SIG-M5 treated with dmso at 0.1 percent for 504 hours (cell line): Measurements from ENCODE around the gene KSR2.

Experiments
- DNase-seq: peaks from one replicate; lab custom pipeline; 2025; ENCODE audit not compliant: unreplicated experiment; lab: John Stamatoyannopoulos, UW

KSR2 gene

DNA sequence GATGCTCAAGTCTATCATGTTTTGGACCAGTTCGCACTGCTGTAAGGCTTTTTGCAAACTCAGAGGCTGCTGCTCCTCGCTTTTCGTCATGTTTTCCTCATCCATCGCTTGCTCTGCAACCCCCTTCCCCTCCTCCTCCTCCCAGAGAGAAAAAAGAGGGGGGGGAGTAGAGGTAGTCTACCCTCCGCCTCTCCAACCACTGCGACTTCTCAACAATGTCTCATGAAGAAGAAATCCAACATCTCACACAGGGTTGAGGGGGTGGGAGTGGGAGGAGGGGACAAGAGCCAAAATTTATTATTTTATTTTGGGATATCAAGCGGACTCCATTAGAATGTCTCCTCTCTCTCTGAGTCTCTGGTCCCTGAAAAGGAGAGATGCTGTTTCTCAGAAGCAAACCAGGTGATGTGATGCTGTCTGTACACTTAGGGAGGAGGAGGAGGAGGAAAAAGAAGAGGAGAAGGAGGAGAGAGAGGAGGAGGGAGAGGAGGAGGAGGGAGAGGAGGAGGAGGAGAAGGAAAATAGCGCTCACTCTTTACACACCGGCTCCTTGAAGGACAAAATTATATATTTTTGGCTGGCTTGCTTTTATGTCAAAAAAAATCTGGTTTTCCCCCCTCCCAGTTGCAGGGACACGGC, 520 bp downstream of the KSR2 start:
- no peak for DNase-seq

DNA sequence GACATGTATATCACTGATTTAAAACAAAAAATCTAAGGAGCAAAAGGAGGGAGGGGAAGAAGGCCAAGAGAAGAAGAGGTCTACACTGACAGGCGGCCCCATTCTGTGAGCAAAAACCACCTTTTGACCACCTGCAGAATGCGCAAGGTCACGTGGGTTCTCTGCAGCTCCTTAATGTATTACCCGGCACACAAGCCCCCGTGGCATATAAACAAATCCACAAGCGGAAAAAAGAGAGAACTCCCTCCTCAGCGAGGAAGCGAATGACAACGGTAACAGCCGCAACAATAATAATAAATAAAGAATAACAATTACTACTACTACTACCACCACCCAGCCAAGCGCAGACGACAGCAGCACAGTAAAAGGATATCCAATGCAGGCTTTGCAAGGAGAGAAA, 1.3 kb downstream of the KSR2 start:
- DNase-seq: no peak

GRCh38 chr12:117967043-117967442, 1.7 kb downstream of the KSR2 start:
- DNase-seq: no peak

- no peak for DNase-seq
These were observed 2.3 kb downstream of the KSR2 start for GRCh38 chr12:117966511-117966910.

DNA sequence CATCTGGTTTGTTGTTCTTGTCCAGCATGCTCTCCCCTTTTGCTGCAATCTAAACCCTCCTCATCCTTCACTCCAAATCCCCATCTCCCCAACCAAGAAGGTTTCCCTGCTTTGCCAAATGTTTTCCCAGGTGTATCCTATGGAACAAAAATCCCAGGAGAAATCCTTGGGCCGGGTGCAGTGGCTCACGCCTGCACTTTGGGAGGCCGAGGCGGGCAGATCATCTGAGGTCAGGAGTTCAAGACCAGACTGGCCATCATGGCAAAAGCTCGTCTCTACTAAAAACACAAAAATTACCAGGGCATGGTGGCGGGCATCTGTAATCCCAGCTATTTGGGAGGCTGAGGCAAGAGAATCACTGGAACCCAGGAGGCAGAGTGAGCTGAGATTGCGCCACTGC, 5.0 kb downstream of the KSR2 start:
- DNase-seq: no peak

- DNase-seq: no peak
These were observed 31.9 kb downstream of the KSR2 start for GRCh38 chr12:117936722-117937484.

DNA sequence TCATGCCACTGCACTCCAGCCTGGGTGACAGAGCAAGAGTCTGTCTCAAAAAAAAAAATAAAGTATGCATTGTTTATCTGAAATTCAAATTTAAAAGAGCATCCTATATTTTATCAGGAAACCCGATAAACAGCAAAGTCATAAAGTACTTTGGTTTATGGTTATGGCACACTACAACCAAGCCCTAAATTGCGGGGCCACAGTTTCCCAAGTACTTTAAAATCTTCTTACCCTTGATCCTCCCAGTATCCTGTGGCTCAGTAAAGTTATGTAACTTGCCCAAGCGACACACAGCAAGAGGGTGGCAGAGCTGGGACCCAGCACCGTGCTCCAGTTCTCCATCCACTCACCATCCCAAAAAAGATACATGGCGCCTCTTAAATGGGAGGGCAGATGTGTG, 35.2 kb downstream of the KSR2 start:
- no peak for DNase-seq

DNA sequence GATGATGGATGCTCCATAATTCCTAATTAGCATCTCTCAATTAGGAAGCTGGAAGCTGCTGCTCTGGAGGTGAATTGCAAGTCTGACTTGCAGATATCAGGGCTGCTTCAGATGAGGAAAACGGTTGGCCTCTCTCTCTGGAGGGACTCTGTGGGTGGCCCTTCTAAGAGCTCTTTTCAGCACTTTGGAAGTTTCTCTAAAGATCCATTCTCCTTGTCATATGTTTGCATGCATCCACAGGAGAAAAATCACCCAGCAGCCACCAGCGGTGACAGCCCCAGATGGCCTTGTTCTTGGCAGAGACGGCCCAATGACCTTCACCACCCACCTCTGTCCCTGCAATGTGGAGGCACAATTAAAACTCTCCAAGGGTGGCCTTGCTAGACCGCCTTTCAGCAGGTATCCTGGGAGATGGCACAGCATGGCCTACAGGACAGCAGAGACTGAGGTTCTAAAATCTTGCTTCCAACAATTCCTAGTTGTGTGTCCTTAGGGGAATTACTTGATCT, 42.3 kb downstream of the KSR2 start:
- DNase-seq: no peak

DNA sequence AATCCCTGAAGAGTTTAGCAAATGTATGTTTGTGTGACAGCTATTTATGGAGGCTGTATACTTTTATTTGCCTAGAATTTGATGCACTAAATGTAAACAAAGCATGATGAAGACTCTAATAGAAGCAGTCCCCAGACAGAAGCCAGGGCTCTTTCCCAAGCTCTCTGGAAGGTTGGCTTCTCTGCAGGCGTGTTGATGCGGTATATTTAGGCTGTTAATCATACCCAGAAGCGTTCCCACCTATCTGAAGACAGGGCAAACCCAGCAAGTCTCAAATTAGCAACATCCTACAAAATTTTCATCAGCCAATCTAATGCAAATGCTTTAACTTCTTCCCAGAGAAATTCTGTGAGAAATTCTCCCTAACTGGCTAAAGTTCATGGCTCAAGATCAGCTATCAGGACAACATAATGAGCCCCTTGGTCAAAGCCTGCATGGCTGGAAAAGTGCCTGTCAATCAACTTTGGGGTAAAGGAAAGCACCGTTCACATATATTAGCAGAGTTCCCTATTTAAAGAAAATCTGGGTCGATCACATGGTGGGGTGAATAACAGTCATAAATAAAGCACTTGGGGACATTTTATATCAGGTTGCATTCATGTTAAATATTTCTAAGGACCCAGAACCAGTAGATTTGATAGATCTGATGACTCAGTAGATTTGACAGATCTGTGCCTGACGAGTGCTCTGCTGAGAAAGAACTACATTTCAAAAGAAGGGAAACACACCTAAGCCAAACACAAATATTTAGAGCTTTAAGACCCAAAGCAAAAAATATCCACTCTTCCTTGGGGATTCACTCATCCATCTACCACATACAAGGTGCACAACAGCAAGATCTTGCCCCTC, 46.6 kb downstream of the KSR2 start:
- DNase-seq: no peak

- DNase-seq: peak; percentile 15
These were observed 49.3 kb downstream of the KSR2 start for GRCh38 chr12:117919479-117919878.

DNA sequence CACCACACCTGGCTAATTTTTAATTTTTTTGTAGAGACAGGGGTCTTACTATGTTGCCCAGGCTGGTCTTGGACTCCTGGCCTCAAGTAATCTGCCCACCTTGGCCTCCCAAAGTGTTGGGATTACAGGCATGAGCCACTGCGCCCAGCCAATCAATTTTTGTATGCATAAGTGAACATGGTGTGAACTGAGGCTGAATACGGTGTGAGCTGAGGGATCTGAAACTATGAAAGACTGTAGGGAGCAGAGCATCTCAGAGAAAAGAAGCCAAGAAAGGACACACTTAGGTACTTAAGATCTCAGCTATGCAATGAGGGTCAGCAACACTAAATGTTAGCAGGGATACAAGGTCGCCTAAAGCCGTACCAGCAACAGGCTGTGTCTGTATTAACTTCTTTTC, 54.1 kb downstream of the KSR2 start:
- no peak for DNase-seq

GRCh38 chr12:117912756-117913155, 56.0 kb downstream of the KSR2 start:
- no peak for DNase-seq

DNA sequence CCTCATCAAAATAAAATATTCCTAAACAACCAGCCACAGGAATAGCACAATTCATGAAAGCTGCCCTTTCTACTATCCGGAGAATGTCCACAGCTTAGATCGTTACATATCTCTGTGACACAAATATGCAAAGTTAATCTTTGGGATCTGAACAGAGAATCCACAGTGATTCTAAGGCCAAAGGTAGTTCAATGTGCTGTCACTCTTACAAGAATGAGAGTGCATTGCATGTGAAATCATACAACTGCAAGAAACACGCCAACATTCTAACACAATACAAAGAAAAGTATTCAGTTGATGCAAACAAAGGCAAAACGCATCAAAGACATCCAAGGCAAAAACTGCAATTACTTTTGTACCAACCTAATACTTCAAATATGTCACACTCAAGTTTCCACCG, 60.4 kb downstream of the KSR2 start:
- no peak for DNase-seq

GRCh38 chr12:117907108-117907689, 61.6 kb downstream of the KSR2 start:
- DNase-seq: no peak

GRCh38 chr12:117904051-117904450, 64.7 kb downstream of the KSR2 start:
- DNase-seq: no peak

DNA sequence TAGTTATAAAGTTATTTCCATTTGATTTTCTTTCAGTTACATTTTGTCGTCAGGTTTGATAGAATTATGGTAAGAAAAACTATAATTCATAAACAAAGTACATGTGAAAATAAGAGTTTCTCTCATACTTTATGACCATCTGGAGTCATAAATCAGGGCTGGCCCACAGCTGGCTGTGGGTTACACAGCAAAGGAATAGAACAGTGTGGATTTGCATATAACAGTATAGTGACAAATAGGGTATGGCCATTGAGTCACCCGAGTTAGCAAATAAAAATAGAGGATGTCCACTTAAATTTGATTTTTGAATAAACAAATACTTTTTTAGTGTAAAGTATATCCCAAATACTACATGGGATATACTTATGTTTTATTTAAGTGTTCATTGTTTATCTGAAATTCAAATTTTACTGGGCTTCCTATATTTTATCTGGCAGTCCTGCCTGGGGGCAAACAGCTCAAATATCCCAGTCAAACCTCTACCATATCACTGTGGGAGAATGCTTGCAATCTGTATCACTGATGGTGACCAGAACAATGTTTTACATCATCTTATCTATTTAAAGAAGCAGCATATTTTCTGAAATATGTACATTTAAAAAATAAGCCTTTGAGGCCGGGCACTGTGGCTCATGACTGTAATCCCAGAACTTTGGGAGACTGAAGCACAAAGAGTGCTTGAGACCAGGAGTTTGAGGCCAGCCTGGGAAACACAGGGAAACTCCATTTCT, 65.5 kb downstream of the KSR2 start:
- no peak for DNase-seq

DNA sequence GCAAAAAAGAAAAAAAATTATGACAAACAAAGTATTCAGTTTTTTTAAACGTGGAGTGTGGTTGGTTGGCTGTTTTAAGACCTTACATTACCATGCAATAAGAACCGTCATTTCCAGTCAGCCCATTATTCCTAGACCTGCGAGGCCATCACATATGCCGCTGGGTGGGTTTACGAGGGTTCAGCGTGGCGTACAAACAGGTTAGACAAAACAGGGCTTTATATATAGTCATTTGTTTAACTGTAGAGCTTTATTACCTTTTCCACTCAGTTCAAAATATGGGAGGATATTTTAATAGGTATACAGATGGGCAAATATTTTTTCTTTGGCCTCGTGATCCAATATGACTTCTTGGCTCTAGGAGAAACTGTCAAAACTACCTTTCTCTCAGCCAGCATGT, 67.2 kb downstream of the KSR2 start:
- DNase-seq: no peak

GRCh38 chr12:117900561-117900960, 68.2 kb downstream of the KSR2 start:
- no peak for DNase-seq

- DNase-seq: no peak
These were observed 71.2 kb downstream of the KSR2 start for GRCh38 chr12:117897372-117898161.

DNA sequence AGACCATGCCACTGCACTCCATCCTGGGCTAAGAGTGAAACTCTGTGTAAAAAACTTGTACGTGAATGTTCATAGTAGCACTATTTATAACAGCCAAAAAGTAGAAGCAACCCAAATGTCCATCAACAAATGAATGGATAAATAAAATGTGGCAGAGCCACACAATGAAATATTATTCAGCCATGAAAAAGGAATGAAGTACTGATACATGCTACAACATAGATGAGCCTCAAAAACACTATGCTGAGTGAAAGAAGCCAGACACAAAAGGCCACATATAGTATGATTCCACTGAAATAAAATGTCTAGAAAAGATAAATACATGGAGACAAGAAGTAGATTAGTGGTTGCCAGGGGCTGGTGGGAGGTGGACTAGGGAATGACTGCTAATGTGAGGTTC, 72.8 kb downstream of the KSR2 start:
- no peak for DNase-seq
